ENCODE measurements around the gene HYI. TPM values are rescaled to one million over a fixed set of nuclear protein-coding genes. Genes with fewer than 3 reads are reported as not detected.
"Not testable (repeated sequence)": the region's sequence is repeated elsewhere in the genome, so short reads cannot be mapped to it uniquely, and the experiment has no call there.

The HYI gene, protein sequence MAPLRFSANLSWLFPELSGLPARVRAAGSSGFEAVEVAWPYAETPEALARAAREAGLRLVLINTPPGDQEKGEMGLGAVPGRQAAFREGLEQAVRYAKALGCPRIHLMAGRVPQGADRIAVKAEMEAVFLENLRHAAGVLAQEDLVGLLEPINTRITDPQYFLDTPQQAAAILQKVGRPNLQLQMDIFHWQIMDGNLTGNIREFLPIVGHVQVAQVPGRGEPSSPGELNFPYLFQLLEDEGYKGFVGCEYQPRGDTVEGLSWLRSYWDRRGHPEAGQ
- total RNA-seq (2014; rRNA removed; shearing (Covaris generic)) = 115 and 132 TPM in 2 replicates

DNA sequence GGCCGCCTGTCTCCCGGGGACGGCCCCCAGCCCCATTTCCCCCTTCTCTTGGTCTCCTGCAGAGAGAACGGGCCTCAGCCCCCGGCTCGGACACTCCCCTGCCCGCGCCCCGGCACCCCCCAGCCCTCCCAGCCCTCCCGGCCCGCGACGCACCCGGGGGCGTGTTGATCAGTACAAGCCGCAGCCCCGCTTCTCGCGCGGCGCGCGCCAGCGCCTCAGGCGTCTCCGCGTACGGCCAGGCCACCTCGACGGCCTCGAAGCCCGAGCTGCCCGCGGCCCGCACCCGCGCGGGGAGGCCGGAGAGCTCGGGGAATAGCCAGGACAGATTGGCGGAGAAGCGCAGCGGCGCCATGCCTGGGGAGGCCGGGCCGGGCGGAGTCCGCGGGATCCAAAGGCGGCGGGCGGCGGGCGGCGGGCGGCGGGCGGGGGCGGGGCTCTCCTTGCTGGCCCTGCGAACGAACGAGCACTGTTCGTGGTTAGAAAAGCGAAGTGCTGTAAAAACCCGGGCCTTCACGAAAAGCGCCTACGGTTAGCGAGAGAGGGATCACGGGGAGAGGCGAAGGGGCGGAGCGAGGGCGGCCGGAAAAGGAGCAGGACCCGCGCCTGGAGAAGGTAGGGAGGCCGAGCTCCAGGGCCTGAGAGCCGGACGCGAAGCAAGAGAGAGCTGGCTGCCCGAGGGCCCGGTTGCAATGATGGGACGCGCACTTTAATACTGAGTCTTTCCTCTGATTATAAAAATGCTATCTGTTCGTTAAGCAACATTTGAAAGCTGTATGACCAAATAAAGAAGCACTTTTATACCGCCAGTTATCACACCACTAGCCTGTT, at the start of gene HYI:
Gene HYI (minus strand): TSS at position 490 of the 828 bp plus-strand sequence. CDS start 138 bp downstream, at position 352.
- DNase-seq (ENCODE audit: low read depth) = peak; percentile 92

DNA sequence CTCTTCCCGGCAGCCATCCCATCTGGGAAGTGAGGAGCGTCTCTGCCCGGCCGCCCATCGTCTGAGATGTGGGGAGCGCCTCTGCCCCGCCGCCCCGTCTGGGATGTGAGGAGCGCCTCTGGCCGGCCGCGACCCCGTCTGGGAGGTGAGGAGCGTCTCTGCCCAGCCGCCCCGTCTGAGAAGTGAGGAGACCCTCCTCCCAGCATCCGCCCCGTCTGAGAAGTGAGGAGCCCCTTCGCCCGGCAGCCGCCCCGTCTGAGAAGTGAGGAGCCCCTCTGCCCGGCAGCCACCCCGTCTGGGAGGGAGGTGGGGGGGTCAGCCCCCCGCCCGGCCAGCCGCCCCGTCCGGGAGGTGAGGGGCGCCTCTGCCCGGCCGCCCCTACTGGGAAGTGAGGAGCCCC, 48.1 kb upstream of the HYI start:
- DNase-seq (ENCODE audit: low read depth) = not testable (repeated sequence)

DNA sequence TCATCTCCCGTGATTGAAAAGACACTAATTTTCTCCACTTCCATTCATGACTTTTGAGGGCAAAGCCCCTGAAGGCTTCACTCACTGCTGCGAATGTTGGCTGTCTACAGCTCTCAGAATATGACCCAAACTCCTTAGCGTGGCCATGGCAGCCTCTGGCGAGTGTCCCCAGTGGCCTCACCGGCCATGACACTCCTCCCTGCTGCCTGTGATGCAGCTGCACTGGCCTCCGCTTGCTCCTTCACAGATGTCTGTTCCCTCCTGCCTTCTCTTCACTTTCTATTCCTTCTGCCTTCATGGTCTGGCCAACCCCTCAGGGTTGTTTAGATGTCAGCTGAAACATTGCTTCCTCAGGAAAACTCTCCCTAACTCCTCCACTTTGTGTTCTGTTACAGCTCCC, 46.2 kb upstream of the HYI start:
- peak; percentile 35 for DNase-seq (ENCODE audit: low read depth)

DNA sequence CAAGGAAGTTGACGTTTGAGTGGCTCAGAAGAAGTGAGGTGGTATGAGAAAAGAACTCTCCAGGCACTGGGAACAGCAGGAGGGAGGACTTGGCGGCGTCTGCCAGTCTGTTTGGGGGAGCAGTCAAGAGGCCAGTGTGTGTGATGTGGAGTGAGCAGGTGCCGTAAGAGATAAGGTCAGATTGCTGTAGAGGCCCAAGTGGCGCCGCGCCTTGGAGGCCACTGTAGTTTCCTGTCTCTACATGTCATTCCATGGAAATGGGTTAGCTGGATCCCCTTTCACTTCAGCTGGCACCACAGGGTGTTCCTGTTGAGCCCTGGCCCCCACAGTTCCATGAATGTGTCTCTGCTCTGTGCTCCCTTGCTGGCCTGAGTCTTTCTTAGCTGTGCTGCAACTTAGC, 41.5 kb upstream of the HYI start:
- no peak for DNase-seq (ENCODE audit: low read depth)

DNA sequence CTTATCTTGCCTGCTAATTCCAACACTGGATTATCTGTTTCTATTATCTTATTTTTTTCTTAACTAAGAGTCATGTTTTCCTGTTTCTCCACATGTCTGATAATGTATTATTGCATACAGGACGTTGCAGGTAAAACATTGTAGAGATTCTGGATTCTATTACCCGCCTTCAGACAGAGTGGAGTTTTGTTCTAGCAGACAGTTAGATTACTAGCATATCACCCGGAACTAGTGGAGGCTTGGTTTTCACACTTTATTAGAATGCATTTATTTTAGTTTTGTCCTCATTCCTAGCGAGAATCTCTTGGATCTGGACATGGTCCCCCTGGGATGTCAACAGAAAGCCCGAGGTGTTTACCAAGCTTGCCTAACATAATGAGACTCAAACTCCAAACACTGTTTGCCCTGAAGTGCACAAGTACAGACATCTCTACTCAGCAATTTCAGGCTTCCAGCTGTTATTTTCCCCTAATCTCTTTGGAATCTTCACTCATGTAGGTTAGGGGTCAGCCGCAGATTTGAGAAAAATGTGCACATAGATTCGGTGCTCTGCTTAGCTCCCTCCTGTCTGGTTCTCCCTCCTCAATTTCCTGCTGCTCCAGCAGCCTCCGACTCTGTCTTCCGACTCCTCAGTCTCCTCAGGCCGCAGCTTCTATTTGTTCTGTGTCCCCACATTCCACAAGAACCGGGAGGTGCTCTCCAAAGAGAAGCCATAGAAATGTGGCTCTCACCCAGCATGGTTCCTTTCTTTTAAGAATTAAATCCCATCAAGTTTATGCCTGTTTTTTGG, 40.1 kb upstream of the HYI start:
- DNase-seq (ENCODE audit: low read depth) = peak; percentile 66

DNA sequence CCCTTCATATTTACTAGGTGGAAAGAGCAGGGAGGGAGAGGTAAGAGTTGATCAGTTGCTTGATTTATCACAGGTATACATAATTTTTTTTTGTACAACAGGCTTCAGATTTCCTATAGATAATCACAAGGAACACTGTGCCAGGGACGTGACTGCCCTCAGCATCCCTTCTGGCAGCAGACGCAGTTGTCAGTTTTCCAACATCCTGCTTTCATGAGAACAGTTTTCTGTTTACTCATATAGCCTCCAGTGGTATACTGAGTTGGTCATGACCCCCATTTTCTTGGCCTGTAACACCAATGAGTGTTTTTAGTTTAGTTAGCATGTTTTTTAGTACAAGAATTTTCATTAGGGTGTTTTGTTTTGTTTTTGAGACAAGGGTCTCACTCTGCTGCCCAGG, 39.1 kb upstream of the HYI start:
- peak; percentile 89 for DNase-seq (ENCODE audit: low read depth)

DNA sequence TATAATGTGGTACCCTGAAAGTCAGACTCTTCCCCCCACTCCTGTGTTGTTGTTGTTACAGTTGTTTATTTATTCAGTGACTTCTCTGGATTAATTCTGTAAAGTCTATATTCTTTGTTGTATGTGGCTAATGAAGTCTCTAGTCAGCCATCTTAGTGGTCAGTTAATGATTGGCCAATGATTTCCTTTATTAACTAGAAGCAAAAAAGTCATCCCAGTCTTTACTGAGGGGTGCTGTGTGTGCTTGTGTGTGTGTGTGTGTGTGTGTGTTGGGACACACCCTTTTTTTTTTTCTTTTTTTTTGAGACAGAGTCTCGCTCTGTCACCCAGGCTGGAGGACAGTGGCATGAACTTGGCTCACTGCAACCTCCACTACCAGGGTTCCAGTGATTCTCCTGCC, 37.3 kb upstream of the HYI start:
- no peak for DNase-seq (ENCODE audit: low read depth)

DNA sequence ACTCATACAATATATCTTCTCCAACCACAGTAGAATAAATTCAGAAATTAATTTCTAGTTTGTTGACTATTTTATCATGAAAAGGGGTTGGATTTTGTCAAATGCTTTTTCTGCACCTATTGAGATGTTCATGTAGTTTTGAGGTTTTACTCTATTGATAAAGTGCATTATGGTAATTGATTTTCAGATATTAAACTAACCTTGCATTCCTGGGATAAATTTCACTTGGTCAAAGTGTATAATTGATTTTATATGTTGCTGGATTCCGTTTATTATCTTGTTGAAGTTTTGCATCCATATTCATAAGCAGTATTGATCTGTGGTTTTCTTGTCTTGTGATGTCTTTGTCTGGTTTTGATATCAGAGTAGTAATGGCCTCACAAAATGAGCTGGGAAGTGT, 34.4 kb upstream of the HYI start:
- no peak for DNase-seq (ENCODE audit: low read depth)

DNA sequence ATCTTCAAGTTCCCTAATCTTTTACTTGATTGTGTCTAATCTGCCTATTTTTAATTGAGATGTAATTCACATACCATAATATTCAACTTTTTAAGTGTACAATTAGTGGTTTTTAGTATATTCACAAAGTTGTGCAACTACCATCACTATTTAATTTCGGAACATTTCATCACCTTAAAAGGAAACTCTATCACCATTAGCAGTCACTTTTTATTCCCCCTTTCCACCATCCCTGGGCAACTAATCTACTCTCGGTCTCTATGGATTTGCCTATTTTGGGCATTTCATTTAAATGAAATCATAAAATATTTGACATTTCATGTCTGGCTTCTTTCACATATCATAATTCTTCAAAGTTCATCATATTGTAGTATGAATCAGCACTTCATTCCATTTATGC, 30.6 kb upstream of the HYI start:
- DNase-seq (ENCODE audit: low read depth) = no peak

DNA sequence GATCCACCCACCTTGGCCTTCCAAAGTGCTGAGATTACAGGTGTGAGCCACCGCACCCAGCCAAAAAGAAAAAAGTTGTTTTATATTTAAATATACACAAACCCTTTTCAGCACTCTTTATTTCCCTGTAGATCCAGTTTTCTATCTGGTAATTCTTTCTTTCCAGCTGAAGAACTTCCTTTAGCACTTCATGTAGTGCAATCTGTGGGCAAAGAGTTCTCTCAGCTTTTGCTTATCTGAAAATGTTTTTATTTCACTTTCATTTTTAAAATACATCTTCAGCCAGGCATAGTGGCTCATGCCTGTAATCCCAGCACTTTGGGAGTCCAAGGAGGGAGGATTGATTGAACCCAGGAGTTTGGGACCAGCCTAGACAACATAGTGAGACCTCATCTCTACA, 28.5 kb upstream of the HYI start:
- no peak for DNase-seq (ENCODE audit: low read depth)

DNA sequence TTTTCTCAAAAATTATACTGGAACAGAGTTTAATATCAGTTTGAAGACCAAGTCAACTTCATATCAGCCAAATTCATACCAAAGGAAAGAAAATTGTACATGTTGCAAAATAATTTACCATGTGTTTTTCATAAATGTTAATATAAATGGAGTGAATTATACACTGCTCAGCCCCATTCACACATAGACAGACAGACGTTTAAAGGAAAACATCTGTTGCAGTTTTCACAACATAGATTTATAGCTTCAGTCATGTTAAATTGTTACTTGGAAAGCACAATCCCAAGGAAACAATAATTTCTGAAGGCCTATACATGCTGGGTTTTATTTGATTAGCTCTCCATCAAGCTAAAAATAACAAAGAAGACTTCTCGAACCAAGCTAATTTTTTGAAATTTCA, 27.8 kb upstream of the HYI start:
- DNase-seq (ENCODE audit: low read depth) = no peak

DNA sequence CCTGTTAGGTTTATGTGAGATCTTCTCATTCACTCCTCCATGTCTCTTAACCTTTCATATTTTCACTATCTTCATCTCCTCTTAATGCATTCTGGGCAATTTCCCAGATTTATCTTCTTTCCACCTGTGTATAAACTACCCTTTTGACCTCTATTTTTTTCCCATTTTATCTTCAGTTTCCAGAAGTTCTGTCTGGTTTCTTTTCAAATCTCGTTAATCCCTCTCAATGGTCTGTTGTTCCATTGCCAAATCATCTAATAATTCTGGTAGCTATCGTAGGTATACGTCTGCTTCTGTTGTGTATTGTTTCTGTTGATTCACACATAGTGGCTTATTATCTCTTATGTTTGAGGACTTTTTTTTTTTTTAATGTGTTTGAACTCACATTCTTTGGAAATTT, 25.7 kb upstream of the HYI start:
- DNase-seq (ENCODE audit: low read depth) = no peak

DNA sequence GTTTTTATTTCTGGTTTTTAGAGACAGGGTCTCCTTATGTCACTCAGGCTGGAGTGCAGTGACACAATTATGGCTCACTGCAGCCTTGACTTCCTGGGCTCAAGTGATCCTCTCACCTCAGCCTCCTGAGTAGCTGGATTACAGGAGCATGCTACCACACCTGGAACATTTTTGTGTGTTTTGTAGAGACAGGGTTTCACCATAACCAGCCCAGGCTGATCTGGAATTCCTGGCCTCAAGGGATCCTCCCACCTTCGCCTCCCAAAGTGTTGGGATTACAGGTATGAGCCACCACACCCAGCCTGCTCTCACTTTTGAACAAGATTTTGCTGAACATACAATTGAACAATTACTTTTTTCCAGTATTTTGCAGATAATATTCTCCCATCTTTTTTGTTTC, 24.0 kb upstream of the HYI start:
- DNase-seq (ENCODE audit: low read depth) = no peak

DNA sequence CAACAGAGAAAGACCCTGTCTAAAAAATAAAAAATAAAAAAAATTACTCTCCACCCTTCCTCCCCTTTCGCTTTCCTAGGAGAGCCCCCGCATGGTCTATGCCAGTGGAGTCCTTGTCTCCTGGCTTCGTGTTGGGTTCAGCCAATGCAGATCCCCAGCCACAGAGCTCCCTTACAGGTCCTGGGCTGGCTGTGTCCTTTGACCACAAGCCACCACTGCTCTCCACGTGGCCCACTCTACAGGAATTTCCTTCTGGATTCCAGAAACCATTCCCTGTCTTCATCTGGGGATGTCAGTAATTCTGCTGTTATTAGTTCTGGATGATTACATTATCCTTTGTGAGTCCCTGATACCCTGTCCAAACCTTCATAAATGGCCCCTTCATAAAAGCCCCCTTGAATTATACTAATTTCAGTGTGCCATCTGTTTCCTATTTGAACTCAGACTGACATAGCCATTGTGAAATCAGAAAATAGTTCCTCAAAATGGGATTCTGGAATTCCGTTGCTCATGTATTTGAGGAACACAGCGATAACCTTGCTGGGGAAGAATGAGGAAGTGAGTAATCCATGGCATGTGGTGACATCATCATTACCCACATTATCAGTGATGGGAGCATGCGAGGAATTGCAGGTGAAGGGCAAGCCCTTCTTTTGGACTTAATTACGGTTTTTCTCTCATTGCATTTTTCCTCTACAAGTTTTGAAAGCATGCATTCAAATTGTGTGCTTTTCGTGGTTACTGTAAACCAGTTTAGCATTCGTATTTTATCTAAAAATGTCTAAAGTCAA, 22.1 kb upstream of the HYI start:
- peak; percentile 82 for DNase-seq (ENCODE audit: low read depth)

DNA sequence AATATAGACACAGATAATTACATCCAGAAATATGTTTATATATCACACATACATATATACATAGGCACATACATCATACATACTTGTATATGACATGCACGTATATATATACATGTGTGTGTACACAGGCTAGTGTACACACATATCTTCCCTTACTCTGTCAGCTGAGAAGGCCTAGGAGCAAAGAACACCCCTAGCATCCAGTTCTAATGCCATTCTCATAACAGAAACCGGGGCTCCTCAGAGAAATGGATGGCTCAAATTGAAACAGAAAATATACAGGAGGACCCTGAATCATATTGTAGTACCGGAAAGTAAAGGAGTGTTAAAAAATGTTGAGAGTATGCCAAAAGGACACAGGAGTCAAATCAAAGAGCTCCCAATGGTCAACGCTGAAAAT, 19.7 kb upstream of the HYI start:
- DNase-seq (ENCODE audit: low read depth) = no peak

DNA sequence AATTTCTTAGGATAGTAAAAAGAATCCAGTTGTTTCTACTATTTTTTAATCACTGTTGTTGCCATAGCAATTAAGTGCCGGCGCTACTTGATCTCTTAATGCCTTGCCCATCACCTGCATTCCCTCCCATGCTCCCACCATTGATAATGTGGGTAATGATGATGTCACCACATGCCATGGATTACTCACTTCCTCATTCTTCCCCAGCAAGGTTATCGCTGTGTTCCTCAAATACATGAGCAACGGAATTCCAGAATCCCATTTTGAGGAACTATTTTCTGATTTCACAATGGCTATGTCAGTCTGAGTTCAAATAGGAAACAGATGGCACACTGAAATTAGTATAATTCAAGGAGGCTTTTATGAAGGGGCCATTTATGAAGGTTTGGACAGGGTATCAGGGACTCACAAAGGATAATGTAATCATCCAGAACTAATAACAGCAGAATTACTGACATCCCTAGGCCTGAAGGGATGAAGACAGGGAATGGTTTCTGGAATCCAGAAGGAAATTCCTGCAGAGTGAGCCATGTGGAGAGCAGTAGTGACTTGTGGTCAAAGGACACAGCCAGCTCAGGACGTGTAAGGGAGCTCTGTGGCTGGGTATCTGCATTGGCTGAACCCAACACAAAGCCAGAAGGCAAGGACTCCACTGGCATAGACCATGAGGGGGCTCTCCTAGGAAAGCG, 18.9 kb upstream of the HYI start:
- peak; percentile 99 for DNase-seq (ENCODE audit: low read depth)

DNA sequence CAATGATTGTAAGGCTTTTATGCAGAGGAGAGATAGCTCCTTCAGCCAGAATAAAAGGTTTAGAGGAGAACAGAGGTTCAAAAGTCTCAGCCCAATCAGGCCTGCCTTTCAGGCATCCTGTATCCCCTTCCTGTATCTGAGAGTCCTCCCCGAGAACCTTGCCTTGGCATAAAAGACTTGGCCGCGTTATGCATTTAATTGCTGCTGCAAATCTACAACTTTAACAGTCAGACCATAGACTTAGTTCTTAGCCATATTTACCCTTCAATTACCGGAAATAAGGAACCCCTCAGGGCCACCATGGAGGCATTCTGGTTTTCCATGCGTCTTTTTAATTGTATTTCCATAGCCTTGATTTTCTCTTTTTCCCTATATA, 18.3 kb upstream of the HYI start:
- DNase-seq (ENCODE audit: low read depth) = peak; percentile 39

DNA sequence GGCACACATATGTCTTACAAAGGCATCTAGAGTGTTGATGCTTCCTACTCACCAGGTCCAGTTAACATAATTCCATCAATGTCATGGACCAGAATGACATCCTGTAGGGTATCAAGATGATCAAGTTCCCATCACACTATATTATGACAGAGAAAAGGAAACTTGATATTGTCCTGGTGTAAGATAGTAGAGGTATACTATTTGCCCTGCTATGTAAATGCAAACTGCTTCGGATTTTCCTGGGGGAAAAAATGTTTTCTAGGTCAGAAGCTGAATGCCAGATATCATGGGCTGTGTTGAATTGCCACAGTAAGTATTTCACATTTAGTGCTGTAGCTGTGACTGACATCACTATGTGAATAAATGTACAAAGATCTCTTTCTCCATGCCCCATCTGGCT, 16.2 kb upstream of the HYI start:
- DNase-seq (ENCODE audit: low read depth) = no peak

DNA sequence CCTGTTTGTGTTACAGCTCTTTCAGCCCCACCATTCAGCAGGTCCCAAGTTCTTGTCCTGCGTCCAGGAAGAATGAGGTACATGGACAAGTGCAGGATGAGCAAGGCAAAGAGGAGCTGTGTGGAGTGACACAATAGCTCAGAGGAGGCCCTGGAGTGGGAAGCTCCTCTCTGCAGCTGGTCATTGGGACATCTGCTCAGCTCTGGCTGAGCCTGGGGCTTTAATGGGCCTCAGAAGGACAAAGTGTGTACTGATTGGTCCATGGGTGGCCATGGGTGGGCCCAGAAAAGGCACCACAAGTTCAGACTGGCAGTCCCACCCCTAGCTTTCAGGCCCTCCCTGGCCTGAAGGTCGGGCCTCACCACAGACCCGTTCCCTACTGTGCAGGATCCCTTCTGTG, 14.7 kb upstream of the HYI start:
- no peak for DNase-seq (ENCODE audit: low read depth)

DNA sequence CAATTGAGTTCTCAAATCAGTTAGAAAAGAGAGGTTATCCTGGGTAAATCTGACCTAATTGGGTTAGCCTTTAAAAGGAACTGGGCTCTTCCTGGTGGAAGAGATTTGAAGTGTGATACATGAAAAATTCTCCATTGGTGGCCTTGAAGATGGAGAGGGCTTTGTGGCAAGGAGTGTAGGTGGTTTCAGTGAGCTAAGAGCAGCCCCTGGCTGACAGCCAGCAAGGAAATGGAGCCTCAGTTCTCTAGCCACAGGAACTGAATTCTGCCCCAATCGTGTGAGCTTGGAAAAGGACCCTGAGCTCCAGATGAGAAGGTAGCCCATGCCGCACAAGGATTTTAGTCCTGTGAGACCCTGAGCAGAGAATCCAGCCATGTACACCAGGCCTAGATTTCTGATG, 12.7 kb upstream of the HYI start:
- DNase-seq (ENCODE audit: low read depth) = peak; percentile 59

DNA sequence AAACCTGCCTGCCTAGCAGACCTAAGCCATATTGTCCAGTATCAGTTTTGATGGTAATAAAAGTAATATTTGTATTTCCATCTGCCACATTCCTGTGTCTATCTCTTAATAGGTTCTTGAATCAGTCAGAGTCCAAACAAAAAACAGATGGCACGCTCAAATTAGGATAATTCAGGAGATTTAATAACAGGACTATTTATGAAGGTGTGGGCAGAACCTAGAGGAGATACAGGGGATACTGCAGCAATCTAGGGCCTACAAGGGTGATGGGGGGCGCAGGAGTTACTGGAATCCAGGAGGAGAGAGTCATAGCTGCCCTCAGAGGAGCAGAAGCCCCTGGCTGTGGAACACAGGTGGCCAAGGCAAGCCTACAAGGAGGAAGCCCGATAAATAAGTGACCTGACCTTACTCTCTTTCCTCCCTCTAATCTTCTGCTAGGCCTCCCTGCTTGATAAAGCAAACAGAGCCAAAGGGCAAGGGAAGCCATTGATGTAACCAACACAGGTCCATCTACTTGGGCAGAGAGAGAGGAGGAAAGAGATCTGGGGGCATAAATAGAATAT, 11.9 kb upstream of the HYI start:
- DNase-seq (ENCODE audit: low read depth) = no peak
